ENCODE measurements around the gene LCN12. TPM values are rescaled to one million over a fixed set of nuclear protein-coding genes. Genes with fewer than 3 reads are reported as not detected.

Gene LCN12
- polyA plus RNA-seq, 1 donor from 2014 or later: 2.9 TPM

DNA sequence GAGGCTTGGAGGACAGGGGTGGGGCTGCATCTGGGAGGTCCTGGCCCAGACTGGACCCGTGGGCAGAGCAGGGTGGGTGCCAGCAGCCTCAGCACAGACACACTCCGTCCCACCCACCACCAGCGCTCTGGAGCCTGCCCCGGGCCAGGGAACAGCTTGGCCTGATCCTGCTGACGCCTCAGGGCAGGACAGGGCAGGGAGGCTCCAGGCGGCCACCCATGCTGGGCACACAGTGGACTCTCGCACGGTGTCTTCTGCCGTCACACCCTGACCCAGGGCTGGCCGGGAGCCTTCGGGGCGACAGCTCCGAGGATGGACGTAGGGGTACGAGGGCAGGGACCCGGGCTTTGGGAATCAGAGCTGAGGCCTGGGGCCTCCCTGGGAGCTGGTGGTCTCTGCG, 17.1 kb downstream of the LCN12 start:
- Histone ChIP-seq H3F3A (ENCODE audit: insufficient read depth, low read length, poor library complexity, severe bottlenecking) (no peaks in the 10 kb centered on the region), H3K4me3 (ENCODE audit: low read length) (no peak overlapping the region), H3K27me3 (ENCODE audit: insufficient read depth, low read depth, low read length) (no peaks in the 10 kb centered on the region), H3K79me2 (replicated peaks; ENCODE audit: insufficient read depth, low read length) (no peaks in the 10 kb centered on the region), H3K36me3 (ENCODE audit: insufficient read depth, low read length) (no peaks in the 10 kb centered on the region), H3K9me3 (ENCODE audit: low read length) (no peaks in the 10 kb centered on the region), H4K20me1 (ENCODE audit: insufficient read depth) (no peaks in the 10 kb centered on the region), H3K27ac (ENCODE audit: low read length) (no peak overlapping the region), H2AFZ (ENCODE audit: low read depth, low read length) (no peak overlapping the region), H3K4me2 (ENCODE audit: low read length) (no peak overlapping the region), H3K9ac (ENCODE audit: low read length) (no peak overlapping the region), H3K9me2 (ENCODE audit: insufficient read depth, low read length) (no peaks in the 10 kb centered on the region)
- TF ChIP-seq TAF1 (IDR thresholded peaks at IDR 0.05; ENCODE audit: low read depth) (no peak), SMC3 (conservative IDR thresholded peaks at IDR 0.05; ENCODE audit: poor library complexity) (no peak), EZH2 (IDR thresholded peaks at IDR 0.05; ENCODE audit: borderline replicate concordance, insufficient read depth, low read length, poor library complexity, severe bottlenecking) (no peak), MXI1 (conservative IDR thresholded peaks at IDR 0.05; ENCODE audit: poor library complexity, severe bottlenecking) (no peak), EP300 (conservative IDR thresholded peaks at IDR 0.05; ENCODE audit: poor library complexity, severe bottlenecking) (no peak), POLR2AphosphoS5 (IDR thresholded peaks at IDR 0.05) (no peak), RAD21 (conservative IDR thresholded peaks at IDR 0.05) (no peak)
- TF ChIP-seq, protein P1, sequence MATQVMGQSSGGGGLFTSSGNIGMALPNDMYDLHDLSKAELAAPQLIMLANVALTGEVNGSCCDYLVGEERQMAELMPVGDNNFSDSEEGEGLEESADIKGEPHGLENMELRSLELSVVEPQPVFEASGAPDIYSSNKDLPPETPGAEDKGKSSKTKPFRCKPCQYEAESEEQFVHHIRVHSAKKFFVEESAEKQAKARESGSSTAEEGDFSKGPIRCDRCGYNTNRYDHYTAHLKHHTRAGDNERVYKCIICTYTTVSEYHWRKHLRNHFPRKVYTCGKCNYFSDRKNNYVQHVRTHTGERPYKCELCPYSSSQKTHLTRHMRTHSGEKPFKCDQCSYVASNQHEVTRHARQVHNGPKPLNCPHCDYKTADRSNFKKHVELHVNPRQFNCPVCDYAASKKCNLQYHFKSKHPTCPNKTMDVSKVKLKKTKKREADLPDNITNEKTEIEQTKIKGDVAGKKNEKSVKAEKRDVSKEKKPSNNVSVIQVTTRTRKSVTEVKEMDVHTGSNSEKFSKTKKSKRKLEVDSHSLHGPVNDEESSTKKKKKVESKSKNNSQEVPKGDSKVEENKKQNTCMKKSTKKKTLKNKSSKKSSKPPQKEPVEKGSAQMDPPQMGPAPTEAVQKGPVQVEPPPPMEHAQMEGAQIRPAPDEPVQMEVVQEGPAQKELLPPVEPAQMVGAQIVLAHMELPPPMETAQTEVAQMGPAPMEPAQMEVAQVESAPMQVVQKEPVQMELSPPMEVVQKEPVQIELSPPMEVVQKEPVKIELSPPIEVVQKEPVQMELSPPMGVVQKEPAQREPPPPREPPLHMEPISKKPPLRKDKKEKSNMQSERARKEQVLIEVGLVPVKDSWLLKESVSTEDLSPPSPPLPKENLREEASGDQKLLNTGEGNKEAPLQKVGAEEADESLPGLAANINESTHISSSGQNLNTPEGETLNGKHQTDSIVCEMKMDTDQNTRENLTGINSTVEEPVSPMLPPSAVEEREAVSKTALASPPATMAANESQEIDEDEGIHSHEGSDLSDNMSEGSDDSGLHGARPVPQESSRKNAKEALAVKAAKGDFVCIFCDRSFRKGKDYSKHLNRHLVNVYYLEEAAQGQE (IDR thresholded peaks at IDR 0.05; ENCODE audit: borderline replicate concordance): no peak
- TF ChIP-seq, protein P2, sequence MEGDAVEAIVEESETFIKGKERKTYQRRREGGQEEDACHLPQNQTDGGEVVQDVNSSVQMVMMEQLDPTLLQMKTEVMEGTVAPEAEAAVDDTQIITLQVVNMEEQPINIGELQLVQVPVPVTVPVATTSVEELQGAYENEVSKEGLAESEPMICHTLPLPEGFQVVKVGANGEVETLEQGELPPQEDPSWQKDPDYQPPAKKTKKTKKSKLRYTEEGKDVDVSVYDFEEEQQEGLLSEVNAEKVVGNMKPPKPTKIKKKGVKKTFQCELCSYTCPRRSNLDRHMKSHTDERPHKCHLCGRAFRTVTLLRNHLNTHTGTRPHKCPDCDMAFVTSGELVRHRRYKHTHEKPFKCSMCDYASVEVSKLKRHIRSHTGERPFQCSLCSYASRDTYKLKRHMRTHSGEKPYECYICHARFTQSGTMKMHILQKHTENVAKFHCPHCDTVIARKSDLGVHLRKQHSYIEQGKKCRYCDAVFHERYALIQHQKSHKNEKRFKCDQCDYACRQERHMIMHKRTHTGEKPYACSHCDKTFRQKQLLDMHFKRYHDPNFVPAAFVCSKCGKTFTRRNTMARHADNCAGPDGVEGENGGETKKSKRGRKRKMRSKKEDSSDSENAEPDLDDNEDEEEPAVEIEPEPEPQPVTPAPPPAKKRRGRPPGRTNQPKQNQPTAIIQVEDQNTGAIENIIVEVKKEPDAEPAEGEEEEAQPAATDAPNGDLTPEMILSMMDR (IDR thresholded peaks at IDR 0.05; ENCODE audit: poor library complexity, severe bottlenecking): no peak

DNA sequence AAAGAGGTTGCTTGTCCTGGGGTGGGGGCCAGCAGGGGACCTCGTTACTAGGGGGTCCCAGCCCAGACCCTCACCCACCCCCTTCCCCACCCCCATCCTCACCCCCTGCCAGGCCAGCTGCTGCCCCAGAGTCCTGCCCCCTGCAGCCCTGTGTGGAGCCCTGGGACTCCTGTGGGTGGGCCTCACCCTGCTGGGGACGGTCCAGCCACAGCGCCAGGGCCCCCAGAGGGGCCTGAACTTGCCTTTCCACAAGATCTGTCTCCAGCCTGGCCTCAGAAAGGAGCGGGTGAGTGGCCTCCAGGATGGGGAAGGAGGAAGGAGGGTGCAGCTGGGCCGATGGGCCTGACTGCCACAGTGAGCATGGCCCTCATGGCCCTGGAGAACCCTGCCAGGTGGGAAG, 17.7 kb downstream of the LCN12 start:
- Histone ChIP-seq H2AFZ (ENCODE audit: low read depth, low read length) (no peak overlapping the region), H3K27me3 (ENCODE audit: insufficient read depth, low read depth, low read length) (no peaks in the 10 kb centered on the region), H3K27ac (ENCODE audit: low read length) (no peak overlapping the region), H3K36me3 (ENCODE audit: insufficient read depth, low read length) (no peaks in the 10 kb centered on the region), H3K79me2 (replicated peaks; ENCODE audit: insufficient read depth, low read length) (no peaks in the 10 kb centered on the region), H3K4me2 (ENCODE audit: low read length) (no peak overlapping the region), H3K9me3 (ENCODE audit: low read length) (no peaks in the 10 kb centered on the region), H3F3A (ENCODE audit: insufficient read depth, low read length, poor library complexity, severe bottlenecking) (no peaks in the 10 kb centered on the region), H3K9me2 (ENCODE audit: insufficient read depth, low read length) (no peaks in the 10 kb centered on the region), H3K4me3 (ENCODE audit: low read length) (no peak overlapping the region), H3K9ac (ENCODE audit: low read length) (no peak overlapping the region), H4K20me1 (ENCODE audit: insufficient read depth) (no peaks in the 10 kb centered on the region)
- TF ChIP-seq EP300 (conservative IDR thresholded peaks at IDR 0.05; ENCODE audit: poor library complexity, severe bottlenecking) (no peak), TAF1 (IDR thresholded peaks at IDR 0.05; ENCODE audit: low read depth) (no peak), EZH2 (IDR thresholded peaks at IDR 0.05; ENCODE audit: borderline replicate concordance, insufficient read depth, low read length, poor library complexity, severe bottlenecking) (no peak), RAD21 (conservative IDR thresholded peaks at IDR 0.05) (no peak), MXI1 (conservative IDR thresholded peaks at IDR 0.05; ENCODE audit: poor library complexity, severe bottlenecking) (no peak), POLR2AphosphoS5 (IDR thresholded peaks at IDR 0.05) (no peak), SMC3 (conservative IDR thresholded peaks at IDR 0.05; ENCODE audit: poor library complexity) (no peak)
- TF ChIP-seq, protein P1 (IDR thresholded peaks at IDR 0.05; ENCODE audit: borderline replicate concordance): no peak
- TF ChIP-seq, protein P2 (IDR thresholded peaks at IDR 0.05; ENCODE audit: poor library complexity, severe bottlenecking): no peak

Data from neural cell (in vitro differentiated cells).